GM12875 (cell line): ENCODE measurements around the gene CARD9.

Experiments used
- H3K4me3 ChIP-seq: one replicate; pipeline ENCODE4 v1.5.1; 2011; ENCODE audit warnings: low read depth, low read length, control low read depth
- TF ChIP-seq, protein P1 (sequence below): IDR thresholded peaks from 2 replicates; pipeline ENCODE4 v1.5.1; 2011; ENCODE audit warnings: low read depth, mild to moderate bottlenecking, control low read depth, inconsistent platforms, low read length, moderate library complexity, borderline replicate concordance; ENCODE audit not compliant: insufficient read depth

CARD9 gene

DNA sequence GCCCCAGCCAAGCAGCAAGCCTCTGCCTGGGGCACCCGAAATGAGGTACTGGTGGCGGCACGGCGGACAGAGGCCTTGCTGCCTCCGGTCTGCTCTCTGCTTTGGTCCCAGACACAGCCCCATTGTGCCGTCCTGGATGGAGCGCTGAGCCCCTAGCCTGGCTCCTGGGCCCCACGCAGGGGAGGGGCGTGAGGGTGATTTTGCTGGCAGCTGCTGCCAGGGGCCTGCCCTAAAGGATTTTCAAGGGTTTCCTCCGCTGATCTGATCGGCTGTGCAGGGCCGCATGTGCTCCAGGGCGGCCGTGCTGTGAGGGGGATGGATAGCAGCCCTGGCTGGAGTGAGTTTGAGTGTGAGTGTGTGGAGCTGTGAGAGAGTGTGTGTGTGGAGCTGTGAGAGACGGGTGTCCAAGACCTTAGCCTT is 44.8 kb downstream of the CARD9 start:
- TF ChIP-seq, protein P1, sequence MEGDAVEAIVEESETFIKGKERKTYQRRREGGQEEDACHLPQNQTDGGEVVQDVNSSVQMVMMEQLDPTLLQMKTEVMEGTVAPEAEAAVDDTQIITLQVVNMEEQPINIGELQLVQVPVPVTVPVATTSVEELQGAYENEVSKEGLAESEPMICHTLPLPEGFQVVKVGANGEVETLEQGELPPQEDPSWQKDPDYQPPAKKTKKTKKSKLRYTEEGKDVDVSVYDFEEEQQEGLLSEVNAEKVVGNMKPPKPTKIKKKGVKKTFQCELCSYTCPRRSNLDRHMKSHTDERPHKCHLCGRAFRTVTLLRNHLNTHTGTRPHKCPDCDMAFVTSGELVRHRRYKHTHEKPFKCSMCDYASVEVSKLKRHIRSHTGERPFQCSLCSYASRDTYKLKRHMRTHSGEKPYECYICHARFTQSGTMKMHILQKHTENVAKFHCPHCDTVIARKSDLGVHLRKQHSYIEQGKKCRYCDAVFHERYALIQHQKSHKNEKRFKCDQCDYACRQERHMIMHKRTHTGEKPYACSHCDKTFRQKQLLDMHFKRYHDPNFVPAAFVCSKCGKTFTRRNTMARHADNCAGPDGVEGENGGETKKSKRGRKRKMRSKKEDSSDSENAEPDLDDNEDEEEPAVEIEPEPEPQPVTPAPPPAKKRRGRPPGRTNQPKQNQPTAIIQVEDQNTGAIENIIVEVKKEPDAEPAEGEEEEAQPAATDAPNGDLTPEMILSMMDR: no peak
- no peak overlapping the region for H3K4me3 ChIP-seq

DNA sequence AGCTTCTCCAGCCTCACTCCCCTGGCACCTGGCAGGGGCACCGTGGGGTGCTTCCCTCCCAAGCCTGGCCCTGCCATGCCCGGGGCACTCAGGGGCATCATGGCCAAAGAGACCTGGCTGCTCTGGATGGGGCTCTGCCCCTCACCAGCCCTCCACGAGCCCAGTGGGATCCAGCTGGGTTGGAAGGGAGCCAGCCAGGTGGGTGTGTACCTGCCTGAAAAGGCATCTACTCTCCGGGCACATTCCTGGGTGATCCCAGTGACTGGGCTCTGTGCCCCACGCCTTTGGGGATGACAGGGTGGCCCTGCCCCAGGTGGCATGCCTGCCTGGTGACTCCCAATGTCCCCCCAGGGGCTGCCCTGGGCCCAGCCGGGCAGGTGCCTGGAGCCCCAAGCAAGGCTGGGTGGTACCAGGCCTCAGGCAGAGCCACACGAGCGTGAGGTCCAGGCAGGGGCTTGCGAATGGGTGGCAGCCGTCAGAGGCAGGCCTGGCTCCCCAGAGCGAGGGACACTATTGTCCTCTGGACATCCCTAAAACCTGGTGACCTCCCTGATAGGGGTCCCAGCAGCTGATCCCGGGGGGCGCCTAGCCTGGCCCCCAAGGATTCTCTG is 45.4 kb downstream of the CARD9 start:
- no peak overlapping the region for H3K4me3 ChIP-seq
- TF ChIP-seq, protein P1: no peak

DNA sequence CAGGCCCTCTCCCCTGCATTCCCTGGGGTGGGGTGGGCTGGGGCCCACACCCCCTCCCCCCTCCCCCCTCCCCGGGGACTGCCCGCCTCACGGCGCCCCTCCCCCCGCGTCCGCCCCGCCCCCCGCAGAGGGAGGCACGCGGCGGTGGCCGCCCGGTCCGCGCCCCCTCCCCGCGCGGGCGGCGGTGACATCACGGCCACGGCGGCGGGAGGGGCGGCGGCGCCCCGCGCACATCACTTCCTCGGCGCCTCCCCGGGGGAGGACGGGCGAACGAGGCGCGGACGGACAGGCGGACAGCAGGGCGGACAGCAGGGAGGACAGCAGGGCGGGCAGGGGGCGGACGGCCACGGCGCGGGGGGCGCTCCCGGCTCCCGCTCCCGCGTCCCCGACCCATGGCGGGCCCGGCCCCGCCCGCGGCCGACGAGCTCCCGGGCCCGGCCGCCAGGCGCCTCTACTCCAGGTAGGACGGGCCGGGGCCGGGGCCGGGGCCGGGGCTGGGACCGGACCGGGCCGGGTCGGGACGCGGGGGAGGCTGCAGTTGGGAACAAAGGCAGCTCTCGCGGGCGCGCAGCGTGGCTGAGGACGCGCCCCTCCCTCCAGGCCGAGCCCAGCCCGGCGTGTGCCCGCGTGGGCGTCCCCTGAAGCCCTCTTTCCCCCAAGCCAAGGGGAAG is 46.0 kb downstream of the CARD9 start, which contains the start of gene GPSM1:
TSS of gene GPSM1 (plus strand) at position 236 of the 671 bp plus-strand sequence. CDS start at position 393, 157 bp downstream.
- H3K4me3 ChIP-seq: no peak within 1 kb of the TSS
- TF ChIP-seq, protein P1: no peak

DNA sequence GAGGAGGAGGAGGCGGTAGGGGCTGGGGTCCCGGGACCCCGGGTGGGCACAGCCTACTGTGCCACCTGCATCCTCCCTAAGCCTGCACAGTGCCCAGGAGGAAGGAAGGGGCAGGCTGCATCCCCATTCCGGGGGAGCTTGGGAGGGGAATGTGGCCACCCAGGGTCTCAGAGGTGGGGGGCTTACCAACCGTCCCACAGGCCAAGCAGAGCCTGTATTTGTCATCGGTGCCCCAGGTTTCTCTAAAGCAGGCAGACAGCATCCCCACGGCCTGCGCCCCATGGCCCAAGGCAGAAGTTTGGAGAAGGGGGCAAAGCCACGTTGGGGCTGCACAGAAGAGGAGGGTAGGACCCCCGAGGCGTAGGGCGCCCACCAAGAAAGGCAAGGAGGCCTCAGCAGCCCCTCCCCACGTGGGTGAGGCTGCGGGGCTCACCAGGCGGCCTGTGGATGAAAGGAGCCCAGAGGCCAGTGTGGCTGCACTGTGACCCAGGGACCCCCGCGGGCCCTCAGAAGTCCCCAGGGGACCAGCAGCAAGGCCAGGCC is 46.6 kb downstream of the CARD9 start:
- H3K4me3 ChIP-seq: no peak overlapping the region
- TF ChIP-seq, protein P1: no peak

DNA sequence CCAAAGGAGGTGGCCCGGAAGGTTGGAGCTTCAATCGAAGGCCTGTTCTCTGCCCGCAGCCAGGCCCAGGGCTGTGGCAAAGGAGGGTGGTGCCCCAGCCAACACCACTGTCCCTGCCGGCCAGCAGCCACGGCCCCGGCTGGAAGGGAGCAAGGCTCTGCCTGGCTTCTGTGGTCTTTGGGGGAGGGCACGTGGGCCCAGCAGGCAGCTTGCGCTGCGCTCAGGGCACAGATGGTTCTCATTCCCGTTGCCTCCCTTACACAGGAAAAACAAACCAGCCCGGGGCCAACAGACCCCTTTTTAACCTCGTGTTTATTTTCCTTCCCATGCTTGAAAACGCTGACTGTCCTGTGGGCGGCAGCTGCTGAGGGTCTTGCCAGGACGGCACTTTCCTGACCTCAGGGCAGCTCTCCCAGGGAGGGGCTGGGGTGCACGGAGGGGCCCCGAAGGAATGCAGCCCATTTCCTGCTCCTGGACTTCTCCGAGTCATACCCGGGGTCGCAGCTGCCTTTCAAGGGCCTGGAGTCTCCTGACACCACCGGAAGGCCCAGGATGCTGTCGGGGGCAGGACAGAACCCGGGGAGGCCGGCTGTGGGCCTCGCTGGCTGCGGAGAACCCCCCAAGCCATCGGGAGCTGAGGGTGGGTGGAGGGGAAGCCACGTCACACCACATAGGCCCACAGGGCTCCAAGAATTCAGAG is 47.3 kb downstream of the CARD9 start:
- H3K4me3 ChIP-seq: no peak overlapping the region

DNA sequence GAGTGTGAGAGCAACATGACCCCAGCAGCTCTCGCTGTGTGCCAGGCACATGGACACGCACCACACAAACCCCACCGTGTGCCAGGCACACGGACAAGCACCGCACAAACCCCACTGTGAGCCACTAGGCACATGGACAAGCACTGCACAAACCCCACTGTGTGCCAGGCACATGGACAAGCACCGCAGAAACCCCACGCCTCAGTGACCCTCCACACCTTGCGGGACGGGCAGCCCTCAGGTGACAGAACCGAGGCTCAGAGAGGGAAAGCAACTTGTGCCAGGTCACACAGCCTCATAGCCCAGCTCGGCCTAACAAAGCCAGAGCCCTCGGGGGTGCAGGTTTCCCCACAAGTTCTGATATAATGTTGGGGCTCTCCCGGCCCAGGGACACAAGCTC is 48.1 kb downstream of the CARD9 start:
- no peak overlapping the region for H3K4me3 ChIP-seq
- TF ChIP-seq, protein P1: no peak

More for the DNA sequence above, 47.3 kb downstream of the CARD9 start:
- TF ChIP-seq, protein P1: no peak
